Osteoblast (primary cell): Measurements from ENCODE around the gene MEX3B. TPM values are rescaled to one million over a fixed set of nuclear protein-coding genes. Genes with fewer than 3 reads are reported as not detected.

Experiments
- DNase-seq: peaks from one replicate; pipeline ENCODE4 v3.0.0; 2011; ENCODE audit warnings: low spot score, mixed read lengths; ENCODE audit not compliant: insufficient read length; ENCODE audit errors: missing footprints
- H2AFZ ChIP-seq: 2 replicates; pipeline ENCODE4 v1.6.0; 2011; ENCODE audit warnings: mild to moderate bottlenecking, low read length
- H3K27ac ChIP-seq: 2 replicates; pipeline ENCODE4 v1.5.1; 2011; ENCODE audit warnings: mild to moderate bottlenecking, low read depth, low read length, moderate library complexity
- H3K27me3 ChIP-seq: 2 replicates; pipeline ENCODE4 v1.6.0; 2012; ENCODE audit warnings: mild to moderate bottlenecking, control low read depth, inconsistent platforms, low read length, moderate library complexity; ENCODE audit not compliant: insufficient read depth
- H3K36me3 ChIP-seq: 2 replicates; pipeline ENCODE4 v1.5.1; 2011; ENCODE audit warnings: mild to moderate bottlenecking, low read length, control low read depth, moderate library complexity; ENCODE audit not compliant: insufficient read depth
- H3K4me1 ChIP-seq: 2 replicates; pipeline ENCODE4 v1.5.1; 2011; ENCODE audit warnings: mild to moderate bottlenecking, low read length, control low read depth, moderate library complexity; ENCODE audit not compliant: insufficient read depth
- H3K4me2 ChIP-seq: 2 replicates; pipeline ENCODE4 v1.6.0; 2011; ENCODE audit warnings: mild to moderate bottlenecking, low read length; ENCODE audit not compliant: insufficient read depth
- H3K4me3 ChIP-seq: fragments of 200-600 bp; sonication (generic); 3 replicates; pipeline ENCODE4 v1.5.1; 2012; ENCODE audit warnings: mild to moderate bottlenecking, low read length, inconsistent platforms; ENCODE audit not compliant: insufficient read depth
- H3K79me2 ChIP-seq: 2 replicates; pipeline ENCODE4 v1.6.0; 2012; ENCODE audit warnings: mild to moderate bottlenecking, low read length, control low read depth, inconsistent platforms; ENCODE audit not compliant: insufficient read depth
- H3K9me3 ChIP-seq: 2 replicates; pipeline ENCODE4 v1.5.1; 2011; ENCODE audit warnings: low read depth, low read length, control low read depth
- H4K20me1 ChIP-seq: 2 replicates; pipeline ENCODE4 v1.6.0; 2012; ENCODE audit warnings: mild to moderate bottlenecking, low read length, control low read depth; ENCODE audit not compliant: insufficient read depth
- CTCF ChIP-seq: IDR thresholded peaks from 2 replicates; pipeline ENCODE4 v1.5.1; 2011; ENCODE audit warnings: mild to moderate bottlenecking, low read depth, low read length, moderate library complexity; ENCODE audit errors: extremely low read depth
- total RNA-seq: library from RNA; depleted of rRNA; stranded (reverse); fragments of >200 nt; gene quantifications from 2 replicates; pipeline ENCODE4 v1.2.3, GENCODE V29; 2012

Gene MEX3B
- total RNA-seq, 1 donor, result 15.2 TPM

- H2AFZ ChIP-seq, result no peak overlapping the region
- no peak overlapping the region for H3K27ac ChIP-seq
- no peaks in the 10 kb centered on the region for H3K4me1 ChIP-seq
- peaks cover 37% of the 10 kb centered on the region for H3K27me3 ChIP-seq
- H4K20me1 ChIP-seq, result no peaks in the 10 kb centered on the region
- no peak overlapping the region for H3K4me3 ChIP-seq
- no peak overlapping the region for H3K4me2 ChIP-seq
- no peaks in the 10 kb centered on the region for H3K36me3 ChIP-seq
- DNase-seq, result no peak
- TF ChIP-seq CTCF, result no peak
- no peaks in the 10 kb centered on the region for H3K79me2 ChIP-seq
- no peaks in the 10 kb centered on the region for H3K9me3 ChIP-seq
Observed at GRCh38 chr15:82056958-82057823, 11.4 kb upstream of the MEX3B start.

- Histone ChIP-seq H3K9me3 (no peaks in the 10 kb centered on the region), H3K27me3 (peaks cover 40% of the 10 kb centered on the region), H3K36me3 (no peaks in the 10 kb centered on the region), H3K79me2 (no peaks in the 10 kb centered on the region), H3K4me3 (no peak overlapping the region), H3K4me1 (no peaks in the 10 kb centered on the region), H2AFZ (no peak overlapping the region), H3K4me2 (no peak overlapping the region), H4K20me1 (no peaks in the 10 kb centered on the region), H3K27ac (no peak overlapping the region)
- no peak for DNase-seq
- TF ChIP-seq CTCF, result no peak
Observed at GRCh38 chr15:82052751-82053150, 6.9 kb upstream of the MEX3B start.

DNA sequence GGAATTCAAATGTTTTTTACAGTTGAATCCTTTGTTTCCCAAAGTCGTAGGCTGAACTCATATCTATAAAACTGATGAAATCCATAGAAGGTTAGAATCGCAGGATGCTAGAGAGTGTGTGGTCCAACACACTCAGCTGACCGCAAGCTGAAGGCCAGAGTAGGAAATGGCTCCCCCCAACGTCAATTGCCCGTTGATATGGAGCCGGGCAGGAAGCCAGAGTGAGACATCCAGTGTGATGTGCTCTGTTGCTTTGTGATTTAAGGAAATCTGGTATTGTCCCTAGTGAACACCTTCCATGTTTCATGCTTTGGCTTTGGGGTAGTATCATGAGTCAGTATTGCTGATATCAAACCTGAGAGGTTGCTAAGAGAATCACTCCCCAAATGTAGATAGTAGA is 5.8 kb upstream of the MEX3B start:
- H2AFZ ChIP-seq, result no peak overlapping the region
- peaks cover 36% of the 10 kb centered on the region for H3K27me3 ChIP-seq
- no peak for TF ChIP-seq CTCF
- H3K27ac ChIP-seq, result no peak overlapping the region
- no peak overlapping the region for H3K4me3 ChIP-seq
- H3K79me2 ChIP-seq, result no peaks in the 10 kb centered on the region
- no peaks in the 10 kb centered on the region for H3K9me3 ChIP-seq
- H3K36me3 ChIP-seq, result no peaks in the 10 kb centered on the region
- no peak for DNase-seq
- no peaks in the 10 kb centered on the region for H4K20me1 ChIP-seq
- no peak overlapping the region for H3K4me2 ChIP-seq
- H3K4me1 ChIP-seq, result peaks cover 4% of the 10 kb centered on the region

GRCh38 chr15:82048811-82049210 is 3.0 kb upstream of the MEX3B start:
- peaks cover 26% of the 10 kb centered on the region for H3K27me3 ChIP-seq
- no peaks in the 10 kb centered on the region for H3K36me3 ChIP-seq
- H2AFZ ChIP-seq, result no peak overlapping the region
- peaks cover 4% of the 10 kb centered on the region for H3K4me1 ChIP-seq
- no peaks in the 10 kb centered on the region for H3K9me3 ChIP-seq
- H3K4me3 ChIP-seq, result no peak overlapping the region
- no peaks in the 10 kb centered on the region for H4K20me1 ChIP-seq
- H3K4me2 ChIP-seq, result no peak overlapping the region
- H3K79me2 ChIP-seq, result peaks cover 6% of the 10 kb centered on the region
- H3K27ac ChIP-seq, result no peak overlapping the region
- TF ChIP-seq CTCF, result no peak
- DNase-seq, result no peak
